HepG2 (cell line): ENCODE data around the gene COX15. TPM values are rescaled to one million over a fixed set of nuclear protein-coding genes. Genes with fewer than 3 reads are reported as not detected.

Experiments used
- ATAC-seq: fragments of 200-7000 bp; cut with Tn5 transposase; 3 replicates; pipeline ENCODE4 v1.9.1; 2020; ENCODE audit warnings: mild to moderate bottlenecking, moderate library complexity
- BruUV-seq: library from RNA; stranded (reverse); fragments of 400-500 nt; replicated peaks from 2 replicates; lab custom pipeline; 2021; lab: Mats Ljungman, UMichigan
- CTCF ChIA-PET: fragments of 300-600 bp; formaldehyde crosslinking; extraction: SDS; loops from one replicate; lab custom pipeline; 2021; ENCODE audit warnings: low total read pairs, inconsistent platforms, low intra/inter-chr PET ratio; lab: Yijun Ruan, JAX
- POLR2A ChIA-PET: fragments of 350-600 bp; sonication (Branson Sonifier 250); formaldehyde crosslinking; loops from one replicate; lab custom pipeline; 2020; ENCODE audit warnings: antibody characterized with exemption, inconsistent platforms; lab: Yijun Ruan, JAX
- DNase-seq: peaks from one replicate; pipeline ENCODE4 v3.0.0-alpha.2; 2015; ENCODE audit warnings: low spot score
- FAIRE-seq: peaks from 3 replicates; lab custom pipeline; 2011; peaks lifted over from hg19 to GRCh38; lab: Jason Lieb, UNC
- H2AFZ ChIP-seq: one replicate; pipeline ENCODE4 v1.6.1; 2011; ENCODE audit warnings: low read length, inconsistent platforms
- H3K27ac ChIP-seq: fragments of 300-600 bp; 3 replicates; pipeline ENCODE4 v1.8.0; 2011; ENCODE audit warnings: mixed run types, mild to moderate bottlenecking, mixed read lengths, low read length, inconsistent platforms; ENCODE audit not compliant: insufficient read depth; ENCODE audit errors: extremely low read length
- H3K27me3 ChIP-seq, 2 experiments: fragments of 200-600 bp in 1 of 2; 2 replicates in 1 of 2; 3 replicates in 1 of 2; pipeline versions ENCODE4 v1.6.0 to v1.8.0; 2011; ENCODE audit warnings: low read length in 2 of 2, mild to moderate bottlenecking in 2 of 2, moderate library complexity in 2 of 2, inconsistent platforms in 1 of 2; ENCODE audit not compliant: insufficient read depth in 2 of 2, control insufficient read depth in 1 of 2
- H3K36me3 ChIP-seq, 2 experiments: fragments of 200-600 bp in 1 of 2; replicated peaks in 1 of 2; 2 replicates in 1 of 2; 3 replicates in 1 of 2; pipeline versions ENCODE4 v1.5.1 to v1.8.0; 2011; ENCODE audit warnings: low read length in 2 of 2, inconsistent platforms in 1 of 2; ENCODE audit not compliant: insufficient read depth in 2 of 2, control insufficient read depth in 1 of 2
- H3K4me1 ChIP-seq: 2 replicates; pipeline ENCODE4 v1.5.1; 2012; ENCODE audit warnings: low read length, inconsistent platforms; ENCODE audit not compliant: insufficient read depth
- H3K4me2 ChIP-seq: 2 replicates; pipeline ENCODE4 v1.6.0; 2011; ENCODE audit warnings: low read depth, low read length, inconsistent platforms
- H3K4me3 ChIP-seq, 3 experiments: fragments of 200-600 bp in 1 of 3; sonication (generic), shearing (Covaris generic) in 1 of 3; replicated peaks in 1 of 3; 2 replicates each; pipeline ENCODE4 v1.5.1; 2011 to 2016; ENCODE audit warnings: low read length in 3 of 3, inconsistent platforms in 2 of 3, low read depth in 2 of 3, mild to moderate bottlenecking in 2 of 3, control low read depth in 1 of 3, mixed read lengths in 1 of 3; ENCODE audit not compliant: insufficient read depth in 1 of 3
- H3K79me2 ChIP-seq: one replicate; pipeline ENCODE4 v1.6.1; 2011; ENCODE audit warnings: low read length, inconsistent platforms; ENCODE audit not compliant: insufficient read depth
- H3K9ac ChIP-seq: 2 replicates; pipeline ENCODE4 v1.6.0; 2011; ENCODE audit warnings: mild to moderate bottlenecking, low read depth, low read length, inconsistent platforms; ENCODE audit not compliant: insufficient read depth
- H3K9me3 ChIP-seq: 2 replicates; pipeline ENCODE4 v1.5.1; 2012; ENCODE audit warnings: mild to moderate bottlenecking, low read length
- H4K20me1 ChIP-seq: 2 replicates; pipeline ENCODE4 v1.6.0; 2011; ENCODE audit warnings: inconsistent platforms, mild to moderate bottlenecking, low read length, moderate library complexity; ENCODE audit not compliant: insufficient read depth
- GFI1 ChIP-seq: sonication (generic); formaldehyde crosslinking; IDR thresholded peaks from 2 replicates; pipeline ENCODE4 v1.5.0; 2020; ENCODE audit warnings: missing genetic modification reagents, mild to moderate bottlenecking, borderline replicate concordance
- MIXL1 ChIP-seq: IDR thresholded peaks from 2 replicates; pipeline ENCODE4 v1.6.1; 2016
- PATZ1 ChIP-seq: sonication (generic); formaldehyde crosslinking; IDR thresholded peaks from 2 replicates; pipeline ENCODE4 v1.4.0; 2020; ENCODE audit warnings: missing genetic modification reagents
- RARA ChIP-seq: IDR thresholded peaks from 2 replicates; pipeline ENCODE4 v1.6.1; 2016; ENCODE audit warnings: missing genetic modification reagents, missing compliant biosample characterization
- SP2 ChIP-seq: sonication (generic); formaldehyde crosslinking; IDR thresholded peaks from 2 replicates; pipeline ENCODE4 v1.5.1; 2020; ENCODE audit warnings: mild to moderate bottlenecking, missing genetic modification reagents
- WGBS: methylation state at CpG from one replicate; pipeline ENCODE4 v1.1.6; 2017; ENCODE audit warnings: low lambda C conversion rate; 5-methylcytosine and 5-hydroxymethylcytosine counted together
- in situ Hi-C: cut with HindIII; loops from 2 replicates; pipeline ENCODE4 v1.10.0; 2017; ENCODE audit warnings: low pct_unique_long_range_greater_than_20kb; ENCODE audit not compliant: extremely low pct_ligation_motif_present
- intact Hi-C: fragments of 100-400 bp; cut with micrococcal nuclease; formaldehyde crosslinking; loops from one replicate; pipeline ENCODE4 v1.10.0; 2022; ENCODE audit not compliant: unreplicated experiment
- polyA plus RNA-seq, 8 experiments: library from polyadenylated mRNA; depleted of rRNA in 3 of 8; stranded (reverse) in 7 of 8; unstranded in 1 of 8; fragments of >200 nt; fragmentation: Illumina TruSeq in 4 of 8; extraction: Trizol in 4 of 8; gene quantifications; 2 replicates each; pipeline versions ENCODE4 v1.2.1 to v1.2.3, GENCODE V29; 2011 to 2016; ENCODE audit warnings: low read depth in 4 of 8, missing spikeins in 1 of 8, mixed read lengths in 1 of 8; ENCODE audit not compliant: insufficient read depth in 1 of 8
- total RNA-seq, 5 experiments: library from RNA; depleted of rRNA; stranded (reverse); fragments of >200 nt; fragmentation: Illumina TruSeq; extraction: Trizol; gene quantifications; 2 replicates each; pipeline ENCODE4 v1.2.3, GENCODE V29; 2016; ENCODE audit warnings: low read depth in 1 of 5
- TF ChIP-seq, protein P1 (sequence below): sonication (generic); formaldehyde crosslinking; IDR thresholded peaks from 2 replicates; pipeline ENCODE4 v1.5.0; 2020; ENCODE audit warnings: missing genetic modification reagents

COX15 gene
- total and polyA plus RNA-seq, 2 of the 13 experiments (the other 11 are each of a cell fraction or from before 2014, with no cell fraction given): 19.2 to 44.7 TPM

GRCh38 chr10:99714446-99714845, 17.5 kb downstream of the COX15 start:
- Histone ChIP-seq H3K4me3 (no peak overlapping the region), H3K27ac (no peak overlapping the region), H3K79me2 (no peaks in the 10 kb centered on the region), H3K4me2 (no peak overlapping the region), H3K27me3 (no peaks in the 10 kb centered on the region), H3K36me3 (peaks cover 17 to 63% of the 10 kb centered on the region in 2 experiments), H3K9me3 (no peaks in the 10 kb centered on the region), H4K20me1 (no peaks in the 10 kb centered on the region), H3K9ac (no peak overlapping the region), H2AFZ (no peak overlapping the region), H3K4me1 (no peaks in the 10 kb centered on the region)
- FAIRE-seq: no peak
- in situ Hi-C loops (loop anchor here (10.0 kb wide), 1 partner anchor 90 kb away; the partner anchor contains the start of gene SLC25A28), intact Hi-C loops (loop anchor here (5.0 kb wide), 1 partner anchor 277 kb away; no protein-coding TSS in a partner anchor)
- ATAC-seq: no peak
- POLR2A ChIA-PET: no interaction called here
- BruUV-seq: no TSS peak
- 97% methylated on average over 5 of the region's 5 CpGs for WGBS
- no peak for DNase-seq
- CTCF ChIA-PET: no interaction called here
- no peak for TF ChIP-seq MIXL1 (CRISPR knock-in tag)
- TF ChIP-seq SP2: no peak
- TF ChIP-seq PATZ1 (CRISPR knock-in tag): no peak
- TF ChIP-seq, protein P1, sequence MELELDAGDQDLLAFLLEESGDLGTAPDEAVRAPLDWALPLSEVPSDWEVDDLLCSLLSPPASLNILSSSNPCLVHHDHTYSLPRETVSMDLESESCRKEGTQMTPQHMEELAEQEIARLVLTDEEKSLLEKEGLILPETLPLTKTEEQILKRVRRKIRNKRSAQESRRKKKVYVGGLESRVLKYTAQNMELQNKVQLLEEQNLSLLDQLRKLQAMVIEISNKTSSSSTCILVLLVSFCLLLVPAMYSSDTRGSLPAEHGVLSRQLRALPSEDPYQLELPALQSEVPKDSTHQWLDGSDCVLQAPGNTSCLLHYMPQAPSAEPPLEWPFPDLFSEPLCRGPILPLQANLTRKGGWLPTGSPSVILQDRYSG (CRISPR knock-in tag): no peak
- no peak for TF ChIP-seq GFI1 (CRISPR knock-in tag)
- no peak for TF ChIP-seq RARA (CRISPR knock-in tag)
